K562 (cell line): ENCODE measurements around the gene IL6ST. TPM values are rescaled to one million over a fixed set of nuclear protein-coding genes. Genes with fewer than 3 reads are reported as not detected.
"Not testable (repeated sequence)": the region's sequence is repeated elsewhere in the genome, so short reads cannot be mapped to it uniquely, and the experiment has no call there.

Experiments used
- ATAC-seq: fragments of 200-7000 bp; cut with Tn5 transposase; 3 replicates; pipeline ENCODE4 v1.9.1; 2020; ENCODE audit warnings: moderate library complexity
- BruUV-seq: library from RNA; stranded (reverse); fragments of 400-500 nt; replicated peaks from 2 replicates; lab custom pipeline; 2021; lab: Mats Ljungman, UMichigan
- CTCF ChIA-PET: fragments of 300-600 bp; formaldehyde crosslinking; extraction: SDS; loops from one replicate; lab custom pipeline; 2021; ENCODE audit warnings: low intra/inter-chr PET ratio; lab: Yijun Ruan, JAX
- POLR2A ChIA-PET: fragments of 300-600, 350-650 bp; sonication (Branson Sonifier 250); formaldehyde crosslinking; extraction: SDS; loops from one replicate; lab custom pipeline; 2021; ENCODE audit warnings: antibody characterized with exemption, inconsistent platforms; lab: Yijun Ruan, JAX
- DNase-seq, 4 experiments: peaks; one replicate each; pipeline versions ENCODE4 v3.0.0 to v3.0.0-alpha.2; 2011 to 2018; ENCODE audit warnings: low spot score in 3 of 4, mixed read lengths in 3 of 4; ENCODE audit errors: extremely low read depth in 1 of 4
- FAIRE-seq: peaks from 2 replicates; lab custom pipeline; 2011; peaks lifted over from hg19 to GRCh38; lab: Jason Lieb, UNC
- H2AFZ ChIP-seq: 2 replicates; pipeline ENCODE4 v1.6.0; 2011; ENCODE audit warnings: low read depth, low read length, control low read depth, inconsistent platforms
- H3K27ac ChIP-seq: fragments of 200-600 bp; 3 replicates; pipeline ENCODE4 v1.8.0; 2011; ENCODE audit warnings: low read depth, mild to moderate bottlenecking, control low read depth, inconsistent platforms, low read length, moderate library complexity, mixed read lengths; ENCODE audit errors: extremely low read depth
- H3K27me3 ChIP-seq, 2 experiments: fragments of 300-600 bp in 1 of 2; 2 replicates in 1 of 2; 3 replicates in 1 of 2; pipeline versions ENCODE4 v1.6.0 to v1.8.0; 2011; ENCODE audit warnings: inconsistent platforms in 2 of 2, low read length in 2 of 2, mild to moderate bottlenecking in 1 of 2, mixed read lengths in 1 of 2, moderate library complexity in 1 of 2; ENCODE audit not compliant: control insufficient read depth in 2 of 2, insufficient read depth in 2 of 2
- H3K36me3 ChIP-seq: fragments of 300-600 bp; 3 replicates; pipeline ENCODE4 v1.8.0; 2011; ENCODE audit warnings: mild to moderate bottlenecking, low read length, inconsistent platforms; ENCODE audit not compliant: control insufficient read depth, insufficient read depth
- H3K4me1 ChIP-seq, 2 experiments: fragments of 200-600 bp in 1 of 2; replicated peaks in 1 of 2; 2 replicates in 1 of 2; 3 replicates in 1 of 2; pipeline versions ENCODE4 v1.5.1 to v1.8.0; 2011; ENCODE audit warnings: inconsistent platforms in 2 of 2, low read length in 2 of 2, mild to moderate bottlenecking in 1 of 2, mixed read lengths in 1 of 2, moderate library complexity in 1 of 2; ENCODE audit not compliant: control insufficient read depth in 2 of 2, insufficient read depth in 2 of 2
- H3K4me2 ChIP-seq: 2 replicates; pipeline ENCODE4 v1.6.1; 2011; ENCODE audit warnings: low read length, control low read depth, inconsistent platforms, mixed read lengths; ENCODE audit not compliant: insufficient read depth
- H3K4me3 ChIP-seq: fragments of 200-600 bp; sonication (generic), shearing (Covaris generic); 2 replicates; pipeline ENCODE4 v1.5.1; 2016; ENCODE audit warnings: control low read depth, inconsistent platforms
- H3K79me2 ChIP-seq: fragments of 200-600 bp; 3 replicates; pipeline ENCODE4 v1.8.0; 2011; ENCODE audit warnings: low read length, inconsistent platforms; ENCODE audit not compliant: control insufficient read depth, insufficient read depth
- H3K9ac ChIP-seq, 2 experiments: 2 replicates each; pipeline versions ENCODE4 v1.6.0 to v1.6.1; 2011; ENCODE audit warnings: low read depth in 2 of 2, low read length in 2 of 2, control low read depth in 1 of 2, inconsistent platforms in 1 of 2, mild to moderate bottlenecking in 1 of 2, mixed read lengths in 1 of 2; ENCODE audit not compliant: insufficient read depth in 1 of 2
- H3K9me1 ChIP-seq: one replicate; pipeline ENCODE4 v1.6.0; 2011; ENCODE audit warnings: inconsistent platforms, mild to moderate bottlenecking, low read length, moderate library complexity; ENCODE audit not compliant: control insufficient read depth, insufficient read depth
- H3K9me3 ChIP-seq: replicated peaks from 2 replicates; pipeline ENCODE4 v1.5.1; 2011; ENCODE audit warnings: low read depth, low read length, inconsistent platforms; ENCODE audit not compliant: control insufficient read depth, insufficient read depth
- H4K20me1 ChIP-seq: replicated peaks from 2 replicates; pipeline ENCODE4 v1.6.1; 2011; ENCODE audit warnings: low read length, inconsistent platforms, mixed read lengths; ENCODE audit not compliant: control insufficient read depth, insufficient read depth
- in situ Hi-C: fragments of 300-500 bp; cut with MboI; formaldehyde crosslinking; loops from 4 replicates; pipeline ENCODE4 v1.15.0; 2018; ENCODE audit warnings: inconsistent platforms, mixed read lengths
- intact Hi-C: fragments of 100-400 bp; cut with micrococcal nuclease; formaldehyde crosslinking; loops from 2 replicates; pipeline ENCODE4 v1.14.2; 2022
- polyA plus RNA-seq, 8 experiments: library from polyadenylated mRNA; depleted of rRNA in 4 of 8; stranded (reverse) in 5 of 8; unstranded in 3 of 8; fragments of >200 nt; fragmentation: Nextera tagmentation in 2 of 8; fragmentation: Illumina TruSeq in 1 of 8; extraction: Ambion mirVana in 2 of 8; extraction: Trizol in 1 of 8; gene quantifications; 2 replicates each; pipeline versions ENCODE4 v1.2.1 to v1.2.3, GENCODE V29; 2011 to 2014; ENCODE audit warnings: inconsistent platforms in 1 of 8, missing spikeins in 1 of 8
- total RNA-seq, 7 experiments: library from RNA; depleted of rRNA in 6 of 7; stranded (reverse); fragments of >200 nt in 6 of 7; fragmentation: Illumina TruSeq in 2 of 7; extraction: Trizol in 2 of 7; gene quantifications; 2 replicates each; pipeline versions ENCODE4 v1.2.1 to v1.2.3, GENCODE V29; 2011 to 2021; ENCODE audit warnings: low replicate concordance in 1 of 7
- TF ChIP-seq, protein P1 (sequence below), 2 experiments: fragments of 450-650 bp in 1 of 2; sonication (generic) in 1 of 2; formaldehyde crosslinking in 1 of 2; IDR thresholded peaks; 2 replicates each; pipeline versions ENCODE4 v1.7.1 to v1.9.0; 2016 to 2022; ENCODE audit warnings: inconsistent platforms in 1 of 2, mild to moderate bottlenecking in 1 of 2, missing genetic modification reagents in 1 of 2

The IL6ST gene
- total and polyA plus RNA-seq, 9 of the 15 experiments (the other 6 are each of a cell fraction or from before 2014, with no cell fraction given), result 2.0 to 27.0 (median 7.9) TPM

DNA sequence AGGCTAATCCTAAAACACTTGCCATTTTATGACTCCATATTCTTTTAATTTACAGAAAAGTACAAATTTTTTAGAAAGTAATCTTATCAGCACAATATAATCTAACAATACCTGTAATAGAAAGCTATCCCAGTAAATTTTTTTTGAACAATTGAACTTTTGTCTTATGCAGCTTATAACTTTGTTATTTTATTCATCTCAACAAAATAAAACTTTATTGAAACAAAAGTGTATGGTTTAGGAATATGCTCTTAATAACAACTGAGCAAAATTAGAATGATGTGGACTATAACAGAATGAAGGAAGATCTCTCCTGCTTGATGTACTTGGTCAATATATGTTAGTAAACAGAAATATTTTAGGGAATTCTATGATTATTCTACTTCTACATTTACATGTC lies 57.2 kb downstream of the IL6ST start:
- intact Hi-C loops, result loop anchor here (2.0 kb wide), 1 partner anchor 901 kb away; no protein-coding TSS in a partner anchor
- not testable (repeated sequence) for FAIRE-seq
- H3K36me3 ChIP-seq, result peaks cover 27% of the 10 kb centered on the region

More for the DNA sequence above, 57.2 kb downstream of the IL6ST start:
- TF ChIP-seq, protein P1, sequence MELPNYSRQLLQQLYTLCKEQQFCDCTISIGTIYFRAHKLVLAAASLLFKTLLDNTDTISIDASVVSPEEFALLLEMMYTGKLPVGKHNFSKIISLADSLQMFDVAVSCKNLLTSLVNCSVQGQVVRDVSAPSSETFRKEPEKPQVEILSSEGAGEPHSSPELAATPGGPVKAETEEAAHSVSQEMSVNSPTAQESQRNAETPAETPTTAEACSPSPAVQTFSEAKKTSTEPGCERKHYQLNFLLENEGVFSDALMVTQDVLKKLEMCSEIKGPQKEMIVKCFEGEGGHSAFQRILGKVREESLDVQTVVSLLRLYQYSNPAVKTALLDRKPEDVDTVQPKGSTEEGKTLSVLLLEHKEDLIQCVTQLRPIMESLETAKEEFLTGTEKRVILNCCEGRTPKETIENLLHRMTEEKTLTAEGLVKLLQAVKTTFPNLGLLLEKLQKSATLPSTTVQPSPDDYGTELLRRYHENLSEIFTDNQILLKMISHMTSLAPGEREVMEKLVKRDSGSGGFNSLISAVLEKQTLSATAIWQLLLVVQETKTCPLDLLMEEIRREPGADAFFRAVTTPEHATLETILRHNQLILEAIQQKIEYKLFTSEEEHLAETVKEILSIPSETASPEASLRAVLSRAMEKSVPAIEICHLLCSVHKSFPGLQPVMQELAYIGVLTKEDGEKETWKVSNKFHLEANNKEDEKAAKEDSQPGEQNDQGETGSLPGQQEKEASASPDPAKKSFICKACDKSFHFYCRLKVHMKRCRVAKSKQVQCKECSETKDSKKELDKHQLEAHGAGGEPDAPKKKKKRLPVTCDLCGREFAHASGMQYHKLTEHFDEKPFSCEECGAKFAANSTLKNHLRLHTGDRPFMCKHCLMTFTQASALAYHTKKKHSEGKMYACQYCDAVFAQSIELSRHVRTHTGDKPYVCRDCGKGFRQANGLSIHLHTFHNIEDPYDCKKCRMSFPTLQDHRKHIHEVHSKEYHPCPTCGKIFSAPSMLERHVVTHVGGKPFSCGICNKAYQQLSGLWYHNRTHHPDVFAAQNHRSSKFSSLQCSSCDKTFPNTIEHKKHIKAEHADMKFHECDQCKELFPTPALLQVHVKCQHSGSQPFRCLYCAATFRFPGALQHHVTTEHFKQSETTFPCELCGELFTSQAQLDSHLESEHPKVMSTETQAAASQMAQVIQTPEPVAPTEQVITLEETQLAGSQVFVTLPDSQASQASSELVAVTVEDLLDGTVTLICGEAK (IDR thresholded peaks at IDR 0.05), result peak; percentile 92
- TF ChIP-seq, protein P1 (CRISPR knock-in tag; IDR thresholded peaks at IDR 0.05), result peak; percentile 49; the same call in 1 of the 2 replicates
- H3K4me2 ChIP-seq, H3K27me3 ChIP-seq, H4K20me1 ChIP-seq, H3K9me3 ChIP-seq, H3K4me1 ChIP-seq, H3K4me3 ChIP-seq, H2AFZ ChIP-seq, ATAC-seq, H3K9ac ChIP-seq, H3K27ac ChIP-seq, DNase-seq, BruUV-seq, H3K79me2 ChIP-seq, H3K9me1 ChIP-seq: not testable (repeated sequence)
- in situ Hi-C loops, result loop anchor here (10.0 to 25.0 kb wide), 2 partner anchors 137 to 900 kb away; no protein-coding TSS in a partner anchor
- POLR2A ChIA-PET, result interaction anchor here (1.0 to 2.1 kb wide), 2 partner anchors 9 to 10 kb away, joined by 3 to 5 read pairs; no protein-coding TSS in a partner anchor
- CTCF ChIA-PET, result interaction anchor here (2.5 kb wide), 1 partner anchor 263 kb away, joined by 46 read pairs; no protein-coding TSS in a partner anchor
